Glomerular visceral epithelial cell (primary cell): ENCODE results near the gene TUFT1.

Source experiments
- DNase-seq: peaks from one replicate; pipeline ENCODE4 v3.0.0-alpha.2; 2016; ENCODE audit errors: extremely low spot score

Gene TUFT1

GRCh38 chr1:151539321-151540020 is 638 bp upstream of the TUFT1 start:
- peak; percentile 99 for DNase-seq

GRCh38 chr1:151540982-151541377 is 871 bp downstream of the TUFT1 start:
- DNase-seq, result peak; percentile 45

GRCh38 chr1:151541752-151542151 is 1.6 kb downstream of the TUFT1 start:
- peak; percentile 38 for DNase-seq

GRCh38 chr1:151542710-151543129 is 2.6 kb downstream of the TUFT1 start:
- DNase-seq, result peak; percentile 92

GRCh38 chr1:151545542-151545941 is 5.4 kb downstream of the TUFT1 start:
- peak; percentile 24 for DNase-seq

- no peak for DNase-seq
Measured at GRCh38 chr1:151546011-151546925, 6.2 kb downstream of the TUFT1 start.

- peak; percentile 96 for DNase-seq
Measured at GRCh38 chr1:151547119-151547899, 7.2 kb downstream of the TUFT1 start.

- DNase-seq, result no peak
Measured at GRCh38 chr1:151547900-151548230, 7.8 kb downstream of the TUFT1 start.

- peak; percentile 19 for DNase-seq
Measured at GRCh38 chr1:151549199-151549598, 9.1 kb downstream of the TUFT1 start.

- peak; percentile 62 for DNase-seq
Measured at GRCh38 chr1:151553659-151554058, 13.6 kb downstream of the TUFT1 start.

- DNase-seq, result no peak
Measured at GRCh38 chr1:151556052-151556451, 15.9 kb downstream of the TUFT1 start.

GRCh38 chr1:151562661-151563060 is 22.6 kb downstream of the TUFT1 start:
- DNase-seq, result no peak

- peak; percentile 12 for DNase-seq
Measured at GRCh38 chr1:151563376-151563775, 23.3 kb downstream of the TUFT1 start.

- DNase-seq, result no peak
Measured at GRCh38 chr1:151565502-151566189, 25.5 kb downstream of the TUFT1 start.

GRCh38 chr1:151568626-151569088 is 28.5 kb downstream of the TUFT1 start:
- DNase-seq, result no peak

GRCh38 chr1:151570819-151571218 is 30.7 kb downstream of the TUFT1 start:
- no peak for DNase-seq

- DNase-seq, result peak; percentile 55
Measured at GRCh38 chr1:151574575-151575529, 34.7 kb downstream of the TUFT1 start.

GRCh38 chr1:151577173-151577572 is 37.1 kb downstream of the TUFT1 start:
- DNase-seq, result no peak

GRCh38 chr1:151578941-151579340 is 38.8 kb downstream of the TUFT1 start:
- DNase-seq, result no peak
